Stimulated activated CD8-positive, alpha-beta memory T cell treated with anti-CD3 and anti-CD28 coated beads, Interleukin-4, amount 100 ng/mL, for 24 hours (primary cell): ENCODE results near the gene CELF2.

Experiments used
- DNase-seq: peaks from one replicate; pipeline ENCODE4 v3.0.0-alpha.2; 2020; ENCODE audit warnings: low read depth

Gene CELF2

DNA sequence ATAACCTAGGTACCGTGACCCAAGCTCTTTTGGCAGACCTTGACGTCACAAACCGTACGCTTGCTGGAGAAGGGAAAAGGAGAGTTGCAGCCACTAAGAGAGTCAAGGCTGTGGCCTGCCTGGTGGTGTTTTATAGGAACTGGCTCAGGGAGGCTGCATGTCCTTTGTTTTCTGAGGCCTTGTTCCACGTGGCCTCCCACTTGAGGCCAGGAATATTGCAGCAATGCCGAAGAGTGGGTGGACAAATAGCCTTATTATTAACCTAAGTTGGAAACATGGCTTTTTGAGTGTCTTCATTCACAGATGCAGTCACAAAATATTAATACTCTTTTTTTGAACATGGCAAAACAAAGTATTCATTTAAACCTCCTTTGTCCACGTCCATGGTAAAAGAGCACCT, 178.0 kb downstream of the CELF2 start:
- no peak for DNase-seq

DNA sequence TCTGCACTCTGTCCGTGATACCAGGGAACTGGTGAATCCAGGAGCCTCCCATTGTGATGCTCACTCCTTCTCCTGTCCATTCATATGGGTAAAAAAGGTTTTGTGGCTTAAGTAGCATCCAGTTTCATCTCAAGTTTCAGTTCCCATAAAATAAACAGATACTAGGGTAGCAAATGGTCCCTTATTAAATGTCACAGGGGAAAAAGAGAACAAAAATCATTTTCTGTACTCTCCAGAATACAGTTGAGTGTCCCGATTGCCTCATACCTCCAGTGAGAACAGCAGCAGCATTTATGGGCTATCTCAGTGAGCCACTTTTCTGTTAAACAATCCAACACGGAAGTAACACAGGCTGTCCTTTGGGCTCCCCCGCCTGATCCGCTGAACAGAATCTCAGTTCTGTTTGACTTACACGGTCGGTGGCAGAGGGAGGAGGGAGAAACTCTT, 179.6 kb downstream of the CELF2 start:
- DNase-seq = no peak

DNA sequence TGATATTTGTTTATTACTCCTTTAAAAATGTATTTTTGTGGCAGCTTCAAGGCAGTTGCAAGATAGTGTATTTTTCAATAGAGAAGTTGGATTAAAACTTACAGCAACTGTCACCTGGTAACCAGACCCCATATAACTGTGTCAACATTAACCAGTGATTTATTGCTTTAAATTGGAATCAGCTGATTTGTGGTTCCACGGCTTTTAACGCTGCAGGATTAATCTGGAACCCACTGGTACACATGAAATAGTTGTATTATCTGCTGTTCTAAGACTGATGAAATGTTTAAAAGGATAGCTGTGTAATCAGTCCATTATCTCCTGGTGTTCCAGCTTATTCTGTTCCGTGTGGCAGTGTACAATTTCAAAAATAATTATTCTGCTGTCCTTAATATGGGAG, 180.2 kb downstream of the CELF2 start:
- no peak for DNase-seq

DNA sequence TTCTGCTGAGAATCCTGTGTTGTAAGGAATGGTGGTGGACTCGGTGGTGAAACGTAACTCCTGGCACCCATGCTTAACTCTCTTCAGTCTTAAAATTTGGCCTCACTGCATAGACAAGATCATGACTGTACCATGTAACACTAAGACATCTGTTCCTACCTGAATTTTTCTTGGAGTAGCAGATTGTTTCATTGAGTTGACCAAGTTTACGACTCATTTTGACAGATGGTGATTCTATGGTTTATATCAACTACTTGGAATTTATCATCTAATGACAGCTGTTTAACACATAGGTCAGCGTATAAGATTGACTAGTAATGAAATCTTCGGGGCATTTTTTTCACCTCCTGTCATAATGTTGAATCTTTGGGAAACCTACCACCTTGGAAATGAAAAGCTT, 184.2 kb downstream of the CELF2 start:
- DNase-seq = no peak

DNA sequence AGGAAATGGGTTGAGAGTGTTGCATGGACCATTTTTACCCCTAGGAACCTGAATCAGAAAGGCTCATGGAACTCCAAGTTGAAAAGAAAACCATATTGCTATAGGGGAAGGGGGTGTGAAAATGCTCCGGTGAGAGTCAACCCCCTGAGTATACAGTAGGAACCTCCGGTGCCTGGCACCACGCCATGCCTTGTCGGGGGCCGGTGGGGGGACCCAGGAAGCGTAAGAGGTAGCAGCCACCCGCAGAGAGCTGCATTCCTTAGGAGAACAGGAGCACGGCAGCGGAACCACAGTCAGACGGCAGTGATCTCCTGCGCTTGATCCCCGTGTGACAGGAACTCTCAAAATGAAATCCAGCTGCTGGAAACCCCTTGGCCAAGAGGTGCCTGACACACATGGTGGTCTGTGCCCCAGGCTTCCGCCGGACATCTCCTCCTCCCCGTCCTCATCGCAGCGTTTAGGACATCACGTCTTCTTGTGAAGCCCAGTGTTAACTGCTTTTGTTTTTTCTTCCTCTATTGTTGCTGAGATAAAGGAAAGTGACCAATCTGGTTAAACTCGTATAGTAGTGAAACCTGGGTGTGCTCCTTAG, 186.8 kb downstream of the CELF2 start:
- no peak for DNase-seq

DNA sequence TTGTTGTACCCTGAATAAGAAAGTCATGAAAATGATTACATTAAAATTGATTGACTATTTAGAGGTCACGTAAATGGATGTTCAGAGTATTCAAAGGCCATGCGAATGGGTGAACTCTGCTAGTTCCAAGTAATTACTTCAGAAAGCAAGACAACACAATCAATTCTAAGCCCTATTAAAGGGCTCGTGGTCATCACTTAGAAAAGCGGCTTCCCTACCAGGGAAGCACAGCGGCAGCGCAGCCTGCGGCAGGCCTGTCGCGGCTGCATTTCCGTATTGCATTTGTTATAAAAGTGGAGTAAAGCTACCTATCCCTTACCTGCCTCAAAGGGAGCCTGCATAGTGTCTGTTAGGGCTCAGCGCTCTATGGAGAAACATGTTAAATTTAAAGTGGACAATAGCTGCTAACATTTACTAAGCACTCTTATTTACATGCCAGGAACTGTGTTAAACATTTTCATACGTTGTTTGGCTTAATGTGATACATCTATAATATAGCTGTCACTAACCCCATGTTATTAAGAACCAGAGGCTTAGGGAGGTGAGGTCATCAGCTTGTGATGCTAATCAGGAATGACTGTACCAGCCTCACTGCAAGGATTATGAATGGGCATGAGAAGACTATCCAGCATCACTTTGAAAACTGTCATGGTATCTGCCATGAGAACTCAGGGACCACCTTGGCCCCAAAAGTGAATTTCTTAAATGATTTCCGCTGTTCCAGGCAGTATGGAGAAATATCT, 187.5 kb downstream of the CELF2 start:
- DNase-seq = no peak

DNA sequence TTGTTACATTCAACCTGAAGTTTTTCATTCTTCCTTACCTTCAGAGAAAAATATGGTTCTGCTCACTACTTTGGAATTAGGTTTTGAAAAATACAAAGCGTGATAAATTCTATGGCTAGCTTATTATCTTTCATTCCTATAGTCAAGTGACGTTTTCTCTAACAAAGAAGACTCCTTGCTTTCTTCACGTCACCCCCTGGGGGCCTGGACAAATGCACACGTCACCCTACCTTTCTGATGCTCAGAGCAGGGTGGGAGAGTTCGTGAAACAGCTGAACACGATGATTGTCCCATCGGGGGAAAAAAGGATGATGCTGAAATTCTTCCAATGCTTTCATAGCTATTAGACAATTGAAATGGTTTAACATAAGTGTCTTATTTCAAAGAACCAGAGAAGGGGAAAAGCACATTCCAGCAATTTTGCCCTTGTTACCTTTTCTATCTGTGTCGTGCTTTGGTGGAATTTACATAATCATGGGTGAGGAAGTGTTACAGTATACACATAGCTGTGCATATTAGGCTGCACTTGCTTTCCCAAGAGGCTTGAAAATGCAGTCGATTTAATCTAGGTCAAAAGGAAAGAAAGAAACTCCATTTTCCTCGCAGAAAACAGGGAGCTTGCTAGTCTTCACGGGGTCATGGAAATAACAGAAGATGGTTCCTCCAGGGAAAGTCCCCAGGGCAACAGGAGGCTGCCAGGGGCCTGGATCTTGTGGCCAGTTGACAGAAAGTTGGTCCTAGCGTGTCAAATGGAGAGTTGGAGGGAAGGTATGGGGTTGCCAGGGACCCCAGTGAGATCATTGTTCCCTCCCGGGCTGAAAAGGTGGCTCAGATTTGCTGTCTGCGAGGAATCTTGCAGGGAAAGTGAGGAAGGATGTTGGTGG, 189.2 kb downstream of the CELF2 start:
- DNase-seq = no peak

DNA sequence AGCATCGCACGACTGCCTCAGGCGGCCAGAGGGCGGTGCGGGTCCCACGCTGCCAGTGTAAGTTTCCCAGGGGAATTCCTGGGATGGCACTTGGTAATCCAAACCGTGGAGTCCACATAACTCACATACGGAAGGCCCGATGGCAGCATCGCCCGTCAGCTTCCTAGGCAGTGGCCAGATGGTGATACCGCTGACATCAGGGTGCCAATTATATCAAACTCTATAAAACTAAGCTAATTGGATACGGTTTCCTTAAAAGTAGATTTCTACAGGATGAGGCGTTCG, 189.8 kb downstream of the CELF2 start:
- DNase-seq = no peak

DNA sequence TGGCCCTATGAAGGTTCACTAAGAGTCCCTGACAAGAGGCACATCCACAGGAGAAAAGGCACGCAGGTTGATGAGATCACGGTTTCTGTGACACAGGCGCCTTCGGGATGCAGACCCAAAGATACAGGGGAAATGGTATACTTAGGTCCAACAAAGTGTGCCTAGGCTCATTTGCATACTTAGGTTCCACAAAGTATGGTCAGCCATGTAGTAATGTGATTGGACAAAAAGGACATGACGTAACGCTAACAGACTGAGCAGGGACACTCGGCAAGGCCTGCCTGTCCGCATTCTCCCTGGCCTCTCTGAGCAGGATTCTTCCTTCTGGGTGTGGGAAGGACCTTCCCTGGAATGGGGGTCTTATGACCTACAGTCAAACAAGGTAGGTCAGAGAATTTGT, 190.6 kb downstream of the CELF2 start:
- no peak for DNase-seq

DNA sequence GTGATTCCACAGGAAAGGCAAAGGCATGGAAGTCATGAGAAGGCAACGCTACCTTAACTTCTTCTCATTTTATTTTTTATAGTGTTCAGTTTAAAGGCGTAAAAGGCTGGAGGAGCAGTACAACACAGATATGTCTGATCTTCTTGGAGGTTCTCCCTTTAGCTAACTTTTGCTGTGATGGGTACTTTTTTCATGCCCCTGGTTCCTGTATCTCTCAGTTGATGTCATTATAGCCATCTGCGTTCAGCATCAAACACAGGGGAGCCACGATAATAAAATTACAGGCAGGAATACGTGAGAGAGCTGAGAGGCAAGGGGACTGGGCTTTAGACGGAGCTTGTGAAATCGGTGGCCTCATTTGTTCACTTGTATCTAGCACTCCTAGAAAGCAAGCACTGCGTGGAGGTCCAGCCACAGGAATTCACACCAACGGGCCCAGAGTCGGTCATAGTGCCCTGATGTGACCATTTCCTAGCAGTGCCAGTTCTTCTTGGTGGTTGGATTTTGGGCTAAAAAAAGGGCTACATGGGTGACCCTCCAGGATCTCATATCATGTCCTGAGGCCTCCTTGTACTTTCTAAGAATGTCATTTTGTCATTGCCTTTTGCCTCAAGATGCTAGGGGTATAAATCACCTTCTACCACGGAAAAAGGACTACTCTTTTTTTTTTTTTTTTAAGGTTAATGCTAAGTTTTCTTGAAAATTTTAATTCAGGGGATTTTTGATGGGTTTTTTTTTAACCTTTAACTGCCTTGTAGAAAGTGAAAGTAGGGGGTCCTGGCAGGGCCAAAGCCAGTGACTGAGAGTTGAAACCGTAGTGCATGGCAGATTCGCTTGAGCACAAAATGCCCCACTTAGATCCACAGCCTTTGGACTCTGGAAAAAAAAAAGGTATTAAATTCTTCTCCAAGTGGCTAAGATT, 191.5 kb downstream of the CELF2 start:
- no peak for DNase-seq

DNA sequence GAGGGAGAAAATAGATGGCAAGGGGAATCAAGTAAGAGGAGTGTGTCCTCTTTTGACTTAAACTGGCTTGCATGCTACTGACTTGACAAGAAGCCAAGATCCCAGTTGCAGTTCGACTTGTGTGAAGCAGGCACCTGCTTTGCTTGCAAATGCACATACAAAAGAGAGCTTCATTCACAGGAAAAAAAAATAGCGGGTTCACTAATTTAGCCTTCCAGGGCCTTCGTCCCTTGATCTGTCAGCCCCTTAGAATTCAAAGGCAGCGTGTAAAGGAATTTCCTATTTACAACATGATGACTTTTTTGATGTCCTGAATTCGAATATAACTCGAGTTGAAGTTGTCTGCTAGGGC, 192.1 kb downstream of the CELF2 start:
- no peak for DNase-seq

DNA sequence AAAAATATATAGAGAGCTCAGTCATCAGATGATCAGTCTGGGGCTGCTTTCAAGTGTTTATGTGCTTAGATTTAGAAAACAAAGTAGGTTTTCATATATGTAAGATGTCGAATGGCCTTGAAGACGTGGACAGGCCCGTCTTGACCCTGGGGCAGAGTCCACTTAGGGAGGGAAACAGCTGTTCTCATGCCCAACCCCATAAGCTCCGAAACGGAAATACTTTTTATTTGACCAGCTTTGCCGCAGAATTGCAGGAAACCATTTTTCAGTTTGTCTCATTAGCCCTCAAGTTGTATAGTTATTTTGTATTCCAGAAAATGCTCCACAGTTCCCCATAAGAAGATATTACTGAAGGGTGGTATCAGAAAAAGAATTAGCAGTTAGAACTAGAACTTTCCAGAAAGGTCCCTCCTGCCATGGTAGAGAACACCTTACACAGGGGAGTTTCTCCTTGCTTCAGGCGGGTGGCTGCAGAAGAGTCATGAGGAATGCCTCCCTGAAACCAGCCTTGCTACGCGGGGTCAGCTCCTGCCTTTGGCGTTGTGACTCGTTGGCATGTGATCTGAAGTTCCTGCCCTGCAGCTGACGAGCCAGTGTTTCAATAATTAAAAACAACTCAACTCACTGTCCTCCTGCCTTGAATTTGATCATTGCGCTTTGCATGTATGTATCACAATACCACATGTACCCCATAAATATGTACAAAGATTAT, 192.7 kb downstream of the CELF2 start:
- DNase-seq = no peak

DNA sequence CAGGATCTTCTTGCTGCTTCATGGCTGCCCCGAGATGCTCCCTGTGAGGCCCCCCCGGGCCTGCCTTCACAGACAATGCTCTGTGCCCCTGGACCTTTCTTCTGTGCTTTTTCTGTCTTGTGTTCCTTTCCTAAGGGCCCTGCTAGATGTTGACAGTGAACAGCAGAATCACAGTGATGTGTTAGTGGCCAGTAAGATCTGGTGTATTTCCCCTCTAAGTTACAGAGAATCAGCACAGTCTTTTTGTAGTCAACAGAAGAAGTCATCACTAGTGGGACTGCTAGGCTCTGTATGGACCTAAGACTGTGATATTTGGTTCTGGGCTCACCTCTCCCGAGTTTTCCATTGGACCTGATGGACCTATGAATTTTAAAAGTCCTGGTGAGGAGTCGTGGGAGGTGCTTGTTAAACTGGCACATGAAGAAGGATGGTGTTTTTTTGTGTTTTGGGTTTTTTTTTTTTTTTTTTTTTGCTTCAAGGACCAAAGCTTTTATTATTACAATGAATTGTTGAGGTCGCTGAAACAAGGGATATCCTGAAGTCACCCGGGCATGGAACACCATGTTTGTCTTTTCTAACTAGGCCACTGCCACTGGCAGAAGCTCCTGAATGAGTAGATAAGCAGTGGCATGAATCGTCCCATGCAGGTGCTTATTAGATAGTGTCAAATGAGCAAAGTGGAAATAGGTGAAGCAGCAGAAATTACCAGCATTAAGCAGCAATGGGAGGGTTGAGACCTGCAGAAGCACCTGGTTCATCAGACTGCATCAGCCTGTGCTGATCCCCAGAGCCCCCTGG, 194.8 kb downstream of the CELF2 start:
- DNase-seq = no peak

DNA sequence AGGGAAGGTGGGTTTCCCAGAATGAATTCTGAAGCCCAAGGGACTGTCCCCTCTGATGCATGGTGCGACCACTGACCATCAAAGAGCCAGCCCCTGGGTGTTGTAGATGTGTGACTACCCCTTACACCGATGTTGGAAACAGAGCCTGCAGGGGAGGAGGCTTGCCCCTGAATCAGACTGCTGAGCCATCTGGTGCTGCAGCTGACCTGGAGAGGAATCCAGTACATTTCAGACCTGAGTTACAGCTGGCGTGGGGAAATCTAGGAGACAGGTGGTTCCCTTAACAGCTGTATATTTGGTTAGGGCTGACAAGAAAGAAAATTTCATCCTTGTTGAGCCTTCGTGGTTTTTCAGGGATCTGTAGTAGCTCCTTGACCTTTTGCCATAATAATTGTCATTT, 195.5 kb downstream of the CELF2 start:
- no peak for DNase-seq

DNA sequence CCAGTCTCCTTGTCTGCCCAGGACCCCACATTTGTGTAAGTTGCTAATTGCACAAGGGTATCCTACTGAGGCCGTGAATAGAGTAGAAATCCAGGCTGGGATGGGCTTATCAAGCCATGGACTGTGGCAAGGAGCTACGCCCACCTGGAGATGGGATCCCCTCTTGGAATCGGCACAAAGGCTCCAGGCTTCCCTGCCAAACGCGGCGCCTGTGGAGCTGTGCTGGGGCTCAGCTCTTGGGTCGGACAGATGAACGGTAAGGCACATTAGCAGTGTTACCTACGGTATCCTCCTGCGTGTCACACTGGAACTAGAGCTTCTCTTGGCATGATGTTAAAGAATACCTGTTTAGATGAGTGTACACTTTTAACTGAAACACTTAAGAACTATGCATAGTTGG, 196.7 kb downstream of the CELF2 start:
- DNase-seq = no peak

DNA sequence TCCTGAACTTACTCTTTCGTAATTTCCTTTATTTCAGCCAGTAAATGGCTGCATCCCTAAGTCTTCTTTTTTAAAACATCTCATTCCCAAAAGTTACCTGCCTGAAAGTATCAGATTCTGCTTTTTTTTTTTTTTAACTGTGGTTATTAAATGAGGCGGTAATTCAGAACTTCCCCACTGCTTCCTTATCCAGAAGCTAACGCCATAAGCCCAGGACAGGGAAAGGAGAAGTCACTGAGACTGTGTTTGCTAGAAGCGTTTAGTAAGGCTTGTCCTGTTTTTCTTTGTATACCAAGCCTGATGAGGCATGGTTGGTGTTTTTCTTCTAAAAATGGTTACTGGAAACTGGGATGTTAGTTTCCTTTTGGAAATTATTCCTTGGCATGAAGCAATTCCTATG, 197.8 kb downstream of the CELF2 start:
- DNase-seq = no peak

DNA sequence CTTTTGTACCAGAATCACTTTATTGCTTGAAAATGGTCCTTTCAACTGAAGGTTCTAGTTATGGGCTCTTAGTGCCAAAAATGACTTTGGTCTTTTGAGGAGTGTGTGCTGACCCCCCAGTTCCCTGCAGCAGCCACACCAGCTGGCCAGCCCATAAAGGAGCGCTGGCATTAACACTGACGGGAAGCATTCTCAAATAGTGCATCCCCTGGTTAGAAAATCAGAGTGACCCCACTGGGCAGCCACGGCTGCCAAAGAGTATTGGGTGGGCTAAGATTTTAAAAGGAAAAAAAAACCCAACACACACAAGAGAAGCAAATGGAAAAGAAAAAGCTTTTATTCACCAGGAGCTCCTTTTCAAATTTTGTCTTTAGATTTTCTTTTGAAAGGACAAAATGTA, 199.8 kb downstream of the CELF2 start:
- DNase-seq = no peak

DNA sequence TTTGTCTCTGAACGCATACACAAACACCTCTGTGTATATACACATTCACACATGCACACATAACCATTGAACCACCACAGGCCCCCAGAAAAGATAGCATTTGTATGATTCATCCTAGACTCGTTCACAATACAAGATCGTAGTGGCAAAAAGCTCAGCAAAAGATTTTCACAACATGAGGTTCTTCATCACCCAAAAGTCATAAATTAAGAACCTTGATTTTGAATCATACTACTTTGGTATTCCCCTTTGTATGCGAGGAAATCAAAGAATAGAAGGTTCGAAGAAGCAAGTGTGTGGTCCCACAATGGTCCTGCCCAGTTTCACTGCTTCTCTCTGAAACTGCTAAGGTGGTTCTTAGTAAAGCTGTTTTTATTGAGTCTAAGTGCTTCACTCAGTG, 200.7 kb downstream of the CELF2 start:
- DNase-seq = no peak

DNA sequence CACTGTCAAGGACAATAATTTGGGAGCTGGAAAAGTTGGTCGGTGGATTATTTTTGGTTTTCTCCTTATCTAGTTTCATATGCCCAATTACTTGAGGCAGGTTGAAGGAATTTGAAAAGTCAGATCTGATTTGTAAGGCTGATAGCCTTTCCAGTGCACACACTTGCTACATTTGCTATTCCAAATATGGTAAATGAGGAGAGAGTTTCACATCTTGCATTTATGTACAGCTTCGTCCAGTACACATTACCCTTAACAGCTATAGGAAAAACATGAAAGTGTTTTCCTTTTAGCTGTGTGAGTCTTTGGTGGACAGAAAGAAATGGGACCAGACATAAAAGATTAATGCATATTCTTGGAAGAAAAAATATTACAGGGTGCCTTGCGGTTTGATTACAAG, 201.8 kb downstream of the CELF2 start:
- DNase-seq = no peak

DNA sequence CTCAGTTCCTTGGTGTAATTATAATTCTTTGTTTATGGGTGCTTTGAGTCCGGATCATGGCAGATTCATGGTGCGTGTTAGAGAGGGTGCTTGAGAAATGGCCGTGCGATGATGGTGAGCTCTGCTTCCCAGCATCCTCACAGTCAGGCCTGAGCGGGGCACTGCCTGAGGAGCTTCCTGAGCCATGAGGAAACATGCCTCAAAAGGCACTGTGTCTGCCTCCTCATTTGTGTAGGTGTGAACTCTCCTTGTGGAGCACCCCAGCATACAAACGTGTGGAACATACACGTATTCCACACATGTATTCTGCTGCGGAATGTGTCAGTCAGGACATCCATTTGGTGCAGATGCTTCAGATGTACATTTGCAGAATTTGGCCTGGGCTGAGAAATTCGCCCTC, 205.4 kb downstream of the CELF2 start:
- no peak for DNase-seq
